GM10266 (cell line): Measurements from ENCODE around the gene PRRG3.
"Not testable (repeated sequence)": the region's sequence is repeated elsewhere in the genome, so short reads cannot be mapped to it uniquely, and the experiment has no call there.

Experiments
- DNase-seq: peaks from one replicate; pipeline ENCODE4 v3.0.0; 2012; ENCODE audit errors: extremely low spot score
- CTCF ChIP-seq: IDR thresholded peaks from 2 replicates; pipeline ENCODE4 v1.5.1; 2012; ENCODE audit warnings: mild to moderate bottlenecking, low read depth; ENCODE audit not compliant: control insufficient read depth, insufficient read depth; ENCODE audit errors: missing control alignments

PRRG3 gene

GRCh38 chrX:151688695-151689094 lies 6.6 kb upstream of the PRRG3 start:
- no peak for TF ChIP-seq CTCF
- no peak for DNase-seq

GRCh38 chrX:151692825-151693224 lies 2.4 kb upstream of the PRRG3 start:
- no peak for DNase-seq
- no peak for TF ChIP-seq CTCF

GRCh38 chrX:151694121-151694520 lies 1.1 kb upstream of the PRRG3 start:
- no peak for DNase-seq
- no peak for TF ChIP-seq CTCF

GRCh38 chrX:151695583-151696340 lies 504 bp downstream of the PRRG3 start:
- TF ChIP-seq CTCF, result no peak
- no peak for DNase-seq

- DNase-seq, result not testable (repeated sequence)
These were observed 1.8 kb downstream of the PRRG3 start for GRCh38 chrX:151697082-151697481.

- DNase-seq, result no peak
- TF ChIP-seq CTCF, result no peak
These were observed 2.3 kb downstream of the PRRG3 start for GRCh38 chrX:151697522-151697921.

- DNase-seq, result no peak
- TF ChIP-seq CTCF, result no peak
These were observed 3.2 kb downstream of the PRRG3 start for GRCh38 chrX:151698485-151698884.

GRCh38 chrX:151699746-151700145 lies 4.5 kb downstream of the PRRG3 start:
- no peak for DNase-seq
- no peak for TF ChIP-seq CTCF
